ENCODE measurements around the gene LRRC56.

Gene LRRC56

DNA sequence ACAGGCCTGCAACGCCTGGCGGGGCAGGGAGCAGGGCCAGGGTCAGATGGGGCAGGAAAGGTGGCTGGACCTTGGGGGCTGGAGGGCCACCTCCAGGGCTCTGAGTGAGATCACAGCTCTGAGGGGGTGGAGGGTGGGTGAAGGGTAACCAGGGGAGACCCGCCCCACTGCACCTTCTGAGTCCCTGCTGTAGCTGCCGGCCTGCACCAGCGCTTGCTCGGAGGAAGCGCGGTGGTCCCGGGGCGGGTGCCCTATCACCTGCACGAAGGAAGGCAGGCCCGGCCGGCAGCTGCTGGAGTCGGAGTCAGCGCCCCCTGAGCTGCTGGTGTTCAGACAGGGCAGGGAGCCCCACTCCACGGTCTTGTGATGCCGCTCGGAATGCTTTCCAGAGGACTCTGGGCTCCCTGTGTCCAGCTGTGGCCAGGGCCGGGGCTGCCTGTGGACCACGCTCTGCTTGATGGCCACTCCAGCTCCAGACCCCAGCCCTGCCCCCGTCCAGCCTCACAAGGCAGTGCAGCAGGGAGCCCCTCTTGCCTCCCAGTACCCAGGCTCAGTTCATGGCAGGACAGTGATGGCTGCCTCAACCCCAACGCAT is 19.4 kb downstream of the LRRC56 start:
- TF ChIP-seq, protein P1, sequence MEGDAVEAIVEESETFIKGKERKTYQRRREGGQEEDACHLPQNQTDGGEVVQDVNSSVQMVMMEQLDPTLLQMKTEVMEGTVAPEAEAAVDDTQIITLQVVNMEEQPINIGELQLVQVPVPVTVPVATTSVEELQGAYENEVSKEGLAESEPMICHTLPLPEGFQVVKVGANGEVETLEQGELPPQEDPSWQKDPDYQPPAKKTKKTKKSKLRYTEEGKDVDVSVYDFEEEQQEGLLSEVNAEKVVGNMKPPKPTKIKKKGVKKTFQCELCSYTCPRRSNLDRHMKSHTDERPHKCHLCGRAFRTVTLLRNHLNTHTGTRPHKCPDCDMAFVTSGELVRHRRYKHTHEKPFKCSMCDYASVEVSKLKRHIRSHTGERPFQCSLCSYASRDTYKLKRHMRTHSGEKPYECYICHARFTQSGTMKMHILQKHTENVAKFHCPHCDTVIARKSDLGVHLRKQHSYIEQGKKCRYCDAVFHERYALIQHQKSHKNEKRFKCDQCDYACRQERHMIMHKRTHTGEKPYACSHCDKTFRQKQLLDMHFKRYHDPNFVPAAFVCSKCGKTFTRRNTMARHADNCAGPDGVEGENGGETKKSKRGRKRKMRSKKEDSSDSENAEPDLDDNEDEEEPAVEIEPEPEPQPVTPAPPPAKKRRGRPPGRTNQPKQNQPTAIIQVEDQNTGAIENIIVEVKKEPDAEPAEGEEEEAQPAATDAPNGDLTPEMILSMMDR (IDR thresholded peaks at IDR 0.05; ENCODE audit: low read depth, low read length): no peak
- H3K27me3 ChIP-seq: peaks cover 24% of the 10 kb centered on the region
- no peaks in the 10 kb centered on the region for H3K36me3 ChIP-seq
- H3K4me1 ChIP-seq: no peaks in the 10 kb centered on the region
- DNase-seq: no peak
- H3K4me3 ChIP-seq (ENCODE audit: low read depth, low read length): no peak overlapping the region
- no peaks in the 10 kb centered on the region for H3K9me3 ChIP-seq

DNA sequence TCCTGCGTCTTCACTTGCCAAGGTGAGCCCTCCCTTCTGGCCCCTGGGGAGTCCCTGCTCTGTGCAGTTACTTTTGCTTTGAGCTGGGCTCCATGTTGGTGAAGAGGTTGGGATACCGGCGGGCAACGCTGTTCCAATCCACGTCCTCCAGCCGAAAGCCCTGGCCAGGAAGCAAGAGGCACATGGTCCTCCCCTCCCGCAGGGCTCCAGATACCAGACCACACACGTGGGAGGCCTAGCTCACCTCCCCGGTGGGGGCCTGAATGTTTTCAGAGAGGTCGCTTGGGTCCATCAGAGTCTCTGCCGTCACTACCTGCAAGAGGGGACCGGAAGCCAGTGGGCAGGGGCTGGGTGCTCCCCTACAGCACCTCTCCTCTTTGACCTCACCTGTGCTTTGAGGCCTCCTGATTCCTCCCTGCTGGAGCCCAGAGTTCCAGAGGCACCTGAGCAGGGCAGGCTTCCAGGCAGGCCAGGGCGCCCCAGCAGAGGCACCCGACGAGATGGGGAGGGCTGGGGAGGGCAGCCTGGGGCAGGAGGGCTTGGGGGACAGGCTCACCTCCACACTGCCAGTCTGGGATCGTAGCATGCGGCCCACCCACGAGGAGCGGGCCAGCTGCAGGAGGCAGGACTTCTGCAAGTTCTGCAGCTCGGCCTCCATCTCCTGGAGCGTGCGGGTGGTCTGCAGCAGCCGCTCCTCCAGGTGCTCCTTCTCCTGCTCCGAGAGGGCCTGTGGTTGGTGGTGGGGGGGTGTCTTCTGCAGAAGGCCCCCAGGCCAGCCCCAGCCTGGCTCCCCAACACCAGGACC is 20.2 kb downstream of the LRRC56 start:
- Histone ChIP-seq H3K27me3 (peaks cover 24% of the 10 kb centered on the region), H3K36me3 (no peaks in the 10 kb centered on the region), H3K9me3 (no peaks in the 10 kb centered on the region), H3K4me3 (ENCODE audit: low read depth, low read length) (no peak overlapping the region), H3K4me1 (no peaks in the 10 kb centered on the region)
- DNase-seq: no peak
- TF ChIP-seq, protein P1 (IDR thresholded peaks at IDR 0.05; ENCODE audit: low read depth, low read length): no peak

DNA sequence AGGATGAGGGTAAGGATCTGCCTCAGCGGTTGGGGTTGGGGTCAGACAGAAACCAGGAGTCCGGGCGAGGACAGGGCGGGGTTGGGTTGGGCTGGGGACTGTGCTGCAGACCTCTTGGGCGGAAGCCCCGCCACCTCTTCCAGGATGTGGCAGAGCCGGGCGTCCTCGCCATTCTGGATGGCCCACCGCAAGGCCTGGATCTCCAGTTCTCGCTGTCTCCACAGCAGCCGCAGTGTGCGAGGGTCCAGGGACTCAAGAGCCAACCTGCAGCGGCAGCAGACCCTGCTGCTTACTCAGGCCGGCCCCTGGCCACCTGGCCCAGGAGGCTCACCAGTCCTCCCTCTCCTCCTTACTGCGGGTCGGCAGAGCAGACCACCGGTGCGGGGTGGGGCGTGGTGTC is 21.2 kb downstream of the LRRC56 start:
- H3K4me1 ChIP-seq: no peaks in the 10 kb centered on the region
- no peaks in the 10 kb centered on the region for H3K9me3 ChIP-seq
- H3K27me3 ChIP-seq: peaks cover 24% of the 10 kb centered on the region
- TF ChIP-seq, protein P1 (IDR thresholded peaks at IDR 0.05; ENCODE audit: low read depth, low read length): no peak
- no peak overlapping the region for H3K4me3 ChIP-seq (ENCODE audit: low read depth, low read length)
- DNase-seq: no peak
- H3K36me3 ChIP-seq: no peaks in the 10 kb centered on the region

DNA sequence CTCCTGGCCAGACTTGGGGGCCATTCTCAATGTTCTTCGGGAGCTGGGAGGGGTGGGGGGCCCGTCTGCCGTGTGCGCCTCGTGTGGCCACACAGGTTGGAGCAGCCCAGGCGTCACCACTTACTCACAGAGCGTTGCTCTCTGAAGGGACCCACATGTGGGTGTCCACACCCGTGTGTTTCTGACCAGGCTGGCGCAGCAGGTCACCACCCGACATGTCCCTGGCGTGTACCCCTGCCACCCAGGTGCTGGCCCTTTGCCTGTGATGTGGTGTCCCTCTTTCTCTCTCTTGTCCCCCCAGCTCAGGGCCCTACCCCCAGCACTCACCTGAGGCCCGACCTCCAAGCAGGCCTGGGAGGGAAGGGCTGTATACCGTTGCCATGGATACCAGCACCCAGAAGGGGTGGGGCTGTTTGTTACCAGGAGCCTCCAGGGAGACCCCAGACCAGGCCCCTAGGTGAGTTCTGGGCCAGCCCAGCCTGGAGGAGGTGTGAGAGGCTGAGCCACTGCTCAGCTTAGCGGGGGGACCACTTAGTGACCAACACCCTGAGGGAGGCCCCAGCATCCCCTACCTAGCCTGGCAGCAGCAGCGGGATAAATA is 21.8 kb downstream of the LRRC56 start:
- Histone ChIP-seq H3K4me1 (no peaks in the 10 kb centered on the region), H3K4me3 (ENCODE audit: low read depth, low read length) (no peak overlapping the region), H3K9me3 (no peaks in the 10 kb centered on the region), H3K27me3 (peaks cover 24% of the 10 kb centered on the region), H3K36me3 (no peaks in the 10 kb centered on the region)
- TF ChIP-seq, protein P1 (IDR thresholded peaks at IDR 0.05; ENCODE audit: low read depth, low read length): no peak
- no peak for DNase-seq

DNA sequence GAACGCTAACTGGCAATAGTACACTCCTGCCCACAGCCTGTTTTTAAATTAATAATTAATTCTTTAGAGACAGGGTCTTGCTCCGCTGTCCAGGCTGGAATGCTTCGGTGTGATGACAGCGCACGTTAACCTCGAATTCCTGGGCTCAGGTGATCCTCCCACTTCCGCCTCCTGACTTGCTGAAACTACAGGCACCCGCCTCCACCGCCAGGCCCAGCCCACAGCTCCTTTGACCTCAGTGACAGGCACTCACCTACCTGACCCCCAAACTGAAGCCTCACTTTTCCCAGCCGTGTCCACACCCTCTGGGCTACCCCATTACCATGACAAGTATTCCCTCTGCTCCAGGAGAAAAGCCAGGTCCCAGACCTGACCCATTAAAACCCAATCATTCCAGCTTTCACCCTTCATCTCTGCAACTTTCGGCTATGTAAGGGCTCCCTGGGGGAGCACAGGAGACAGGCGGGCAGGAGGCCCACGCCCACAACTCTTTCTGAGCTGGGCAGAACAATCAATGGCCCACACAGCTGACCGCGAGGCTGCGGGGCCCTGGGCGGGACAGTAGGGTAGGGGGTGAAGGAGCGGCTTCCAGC is 22.5 kb downstream of the LRRC56 start:
- Histone ChIP-seq H3K4me1 (no peaks in the 10 kb centered on the region), H3K4me3 (ENCODE audit: low read depth, low read length) (no peak overlapping the region), H3K27me3 (peaks cover 24% of the 10 kb centered on the region), H3K9me3 (no peaks in the 10 kb centered on the region), H3K36me3 (no peaks in the 10 kb centered on the region)
- TF ChIP-seq, protein P1 (IDR thresholded peaks at IDR 0.05; ENCODE audit: low read depth, low read length): no peak
- DNase-seq: no peak

Data from BE2C (cell line).